GM11168 (cell line): Measurements from ENCODE around the gene SLC22A4.

Source experiments
- in situ Hi-C: fragments of 300-500 bp; cut with MboI; formaldehyde crosslinking; loops from one replicate; pipeline ENCODE4 v1.12.0; 2022; ENCODE audit warnings: low sequenced_read_pairs; ENCODE audit not compliant: unreplicated experiment

SLC22A4 gene

DNA sequence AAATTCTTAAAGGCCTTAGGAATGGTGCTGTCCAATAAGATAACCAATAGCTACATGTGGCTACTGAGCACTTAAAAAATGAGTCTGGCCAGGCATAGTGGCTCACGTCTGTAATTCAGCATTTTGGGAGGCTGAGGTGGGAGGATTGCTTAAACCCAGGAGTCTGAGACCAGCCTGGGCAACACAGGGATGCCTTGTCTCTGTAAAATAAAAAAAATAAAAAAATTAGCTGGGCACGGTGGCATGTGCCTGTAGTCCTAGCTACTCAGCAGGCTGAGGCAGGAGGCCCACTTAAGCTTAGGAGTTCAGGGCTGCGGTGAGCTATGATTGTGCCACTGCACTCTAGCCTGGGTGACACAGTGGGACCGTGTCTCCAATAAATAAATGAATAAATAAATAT, 74.0 kb downstream of the SLC22A4 start:
- in situ Hi-C loops, result no loop called here

DNA sequence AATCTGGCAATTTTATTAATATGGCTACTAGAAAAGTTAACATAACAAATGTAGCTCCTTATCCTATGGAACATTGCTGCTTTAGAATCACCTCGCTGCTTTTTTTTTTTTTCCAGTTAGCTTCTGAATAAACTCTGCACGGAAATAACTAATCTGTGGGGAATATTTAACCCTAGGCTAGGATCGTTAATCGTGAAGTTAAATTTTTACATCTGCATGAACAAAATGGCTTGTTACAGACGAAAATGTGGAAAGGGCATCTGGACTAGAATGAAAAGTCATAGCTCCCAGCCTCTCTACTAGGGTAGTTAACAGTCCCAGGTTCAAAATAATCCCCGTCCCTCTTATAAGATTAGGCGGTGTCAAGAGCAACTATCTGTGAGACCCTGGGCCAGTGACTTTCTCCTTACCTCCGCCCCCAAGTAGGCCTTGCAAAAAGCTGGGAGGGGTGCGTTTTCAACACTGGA, 74.8 kb downstream of the SLC22A4 start:
- in situ Hi-C loops, result no loop called here

- in situ Hi-C loops, result no loop called here
These were observed 75.4 kb downstream of the SLC22A4 start, which contains the start of gene SLC22A5 for GRCh38 chr5:132369474-132370180. TSS of gene SLC22A5 (plus strand) at chr5:132369710. CDS start at chr5:132369973, 263 bp downstream.

DNA sequence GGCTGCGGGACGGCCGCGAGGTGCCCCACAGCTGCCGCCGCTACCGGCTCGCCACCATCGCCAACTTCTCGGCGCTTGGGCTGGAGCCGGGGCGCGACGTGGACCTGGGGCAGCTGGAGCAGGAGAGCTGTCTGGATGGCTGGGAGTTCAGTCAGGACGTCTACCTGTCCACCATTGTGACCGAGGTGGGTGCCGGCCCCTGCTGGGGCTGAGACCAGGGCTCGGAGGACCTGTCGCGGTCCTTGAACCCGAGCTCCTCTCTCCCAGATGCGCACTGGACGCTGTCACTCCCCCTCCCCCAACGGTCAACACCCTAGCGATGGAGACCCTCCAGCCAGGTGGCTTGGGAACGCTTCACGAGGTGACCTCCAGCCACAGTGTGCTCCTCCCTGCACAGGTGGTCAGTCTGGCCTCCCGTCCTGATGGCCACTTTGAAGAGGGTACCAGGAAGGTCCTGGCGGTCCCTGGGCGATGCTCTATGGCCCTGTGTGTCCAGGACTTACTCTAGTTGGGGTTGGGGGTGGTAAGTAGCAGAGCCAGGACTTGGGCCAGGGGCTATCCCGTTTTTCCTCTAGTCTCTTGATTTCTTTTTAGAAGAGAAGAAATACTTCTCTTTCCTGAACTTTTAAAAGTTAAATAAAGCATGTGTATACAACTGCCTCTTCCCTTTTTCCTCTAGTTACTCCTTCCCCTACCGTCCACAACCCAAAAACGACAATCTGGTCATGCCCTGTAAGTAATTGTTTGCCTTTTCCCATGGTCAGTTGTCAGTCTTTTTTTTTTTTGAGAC, 76.2 kb downstream of the SLC22A4 start:
- in situ Hi-C loops, result no loop called here

GRCh38 chr5:132370971-132371602, 76.9 kb downstream of the SLC22A4 start:
- in situ Hi-C loops, result no loop called here

- in situ Hi-C loops, result no loop called here
These were observed 77.4 kb downstream of the SLC22A4 start for GRCh38 chr5:132371603-132371994.

- in situ Hi-C loops, result no loop called here
These were observed 77.9 kb downstream of the SLC22A4 start for GRCh38 chr5:132372127-132372526.

DNA sequence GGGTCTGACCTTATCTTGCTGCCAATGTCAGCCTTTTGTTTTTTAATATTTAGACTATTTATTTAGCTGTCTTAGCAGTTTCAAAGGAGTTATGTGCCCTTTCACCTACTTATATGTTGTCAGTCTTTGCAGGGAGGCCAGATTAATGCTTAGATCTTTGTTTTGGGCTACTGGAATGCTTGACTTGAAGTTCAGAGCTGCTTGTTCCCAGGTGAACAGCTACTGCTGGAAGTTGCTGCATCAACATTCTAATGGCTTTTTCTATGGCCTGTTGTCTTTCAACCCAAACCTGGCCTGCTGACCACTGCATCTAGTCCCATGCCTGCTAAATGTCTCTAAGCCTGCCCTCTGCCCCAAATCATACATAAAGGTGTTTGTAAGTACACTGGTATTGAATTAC, 78.3 kb downstream of the SLC22A4 start:
- in situ Hi-C loops, result no loop called here

- in situ Hi-C loops, result no loop called here
These were observed 81.8 kb downstream of the SLC22A4 start for GRCh38 chr5:132375957-132376356.

DNA sequence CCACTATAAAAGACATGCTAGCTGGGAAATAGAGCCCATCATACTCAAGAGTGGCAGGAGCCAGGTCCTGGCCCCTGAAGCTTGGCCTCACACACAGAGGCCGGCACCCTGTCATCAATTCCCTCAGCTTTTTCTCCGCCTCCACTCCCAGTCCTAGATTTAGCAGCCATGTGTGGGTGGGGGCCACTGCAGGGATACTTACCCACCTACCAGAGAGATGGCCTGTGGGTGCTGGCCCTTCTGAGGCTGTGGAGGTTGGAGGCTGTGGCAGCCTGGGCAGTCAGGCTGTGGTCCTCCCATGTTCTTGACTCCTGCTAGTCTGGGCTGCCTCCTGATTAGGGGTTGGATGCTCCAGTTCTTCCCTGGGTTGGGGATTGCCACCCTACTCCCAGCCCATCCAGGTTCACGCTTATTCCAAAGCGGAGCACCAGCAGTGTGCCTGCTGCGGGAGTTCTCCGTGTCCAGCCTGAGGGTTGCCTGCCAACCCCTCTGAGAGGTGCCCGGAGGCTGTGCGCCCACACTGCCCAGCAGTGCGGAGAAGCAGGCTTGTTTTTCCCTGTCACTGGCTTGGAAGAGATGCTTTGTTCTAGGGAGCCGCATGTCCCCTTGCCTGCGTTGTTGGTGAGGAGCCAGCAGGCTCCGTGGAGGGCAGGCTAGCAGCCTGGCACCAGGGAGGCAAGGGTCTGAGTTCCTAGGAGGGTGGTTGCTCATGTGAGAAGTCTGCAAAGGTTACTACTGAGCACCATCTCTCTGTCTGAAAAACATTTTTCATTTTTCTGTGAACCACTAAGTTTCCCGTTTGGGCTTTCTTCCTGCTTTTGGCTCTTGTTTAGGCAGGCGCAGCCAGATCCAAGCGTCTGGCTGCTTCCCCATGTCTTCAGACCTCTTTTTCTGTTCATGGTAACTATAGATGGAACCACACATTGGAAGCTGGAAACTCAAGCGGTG, 82.8 kb downstream of the SLC22A4 start:
- in situ Hi-C loops, result no loop called here

GRCh38 chr5:132377738-132378137, 83.5 kb downstream of the SLC22A4 start:
- in situ Hi-C loops, result no loop called here

GRCh38 chr5:132378580-132378979, 84.4 kb downstream of the SLC22A4 start:
- in situ Hi-C loops, result no loop called here

DNA sequence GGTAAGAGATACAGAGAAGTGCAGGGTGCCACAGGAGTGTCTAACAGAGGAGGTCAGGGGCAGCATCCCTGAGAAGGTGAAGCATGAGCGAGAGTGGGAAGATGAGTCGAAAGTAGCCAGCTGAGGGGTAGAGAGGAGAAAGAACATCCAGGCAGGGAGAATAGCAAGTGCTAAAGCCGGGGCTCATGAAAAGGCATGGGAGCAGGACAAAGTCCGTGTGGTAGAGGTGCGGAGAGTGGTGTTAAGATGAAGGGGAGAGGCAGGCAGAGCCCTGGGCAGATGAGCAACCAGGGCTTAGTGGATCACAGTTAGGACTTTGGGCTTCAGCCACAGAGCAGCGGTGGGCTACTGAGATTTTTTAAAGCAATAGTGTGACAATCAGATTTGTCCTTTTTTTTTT, 85.9 kb downstream of the SLC22A4 start:
- in situ Hi-C loops, result loop anchor here (5.0 to 10.0 kb wide), 2 partner anchors 122 to 445 kb away; no protein-coding TSS in a partner anchor

GRCh38 chr5:132380741-132381140, 86.5 kb downstream of the SLC22A4 start:
- in situ Hi-C loops, result loop anchor here (5.0 to 10.0 kb wide), 2 partner anchors 122 to 444 kb away; no protein-coding TSS in a partner anchor

DNA sequence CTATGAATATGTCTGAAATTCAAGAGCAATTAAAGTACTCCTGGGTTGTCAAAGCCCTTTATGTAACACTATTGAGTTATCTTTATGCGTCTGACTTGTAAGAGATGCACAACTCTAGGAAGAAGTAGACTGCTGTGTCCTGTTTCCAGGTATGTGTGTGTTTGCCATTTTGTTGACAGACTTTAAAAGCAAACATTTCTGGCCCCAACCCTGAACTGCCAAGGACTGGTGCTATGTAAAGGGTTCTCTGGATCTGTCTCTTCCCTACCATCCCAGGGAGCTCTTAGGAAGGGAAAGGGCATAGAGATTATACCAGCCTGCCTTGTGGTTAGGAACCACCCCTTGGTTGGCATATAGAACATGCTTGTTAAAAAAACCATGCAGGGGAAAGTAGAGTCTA, 87.4 kb downstream of the SLC22A4 start:
- in situ Hi-C loops, result loop anchor here (5.0 to 10.0 kb wide), 2 partner anchors 121 to 443 kb away; no protein-coding TSS in a partner anchor

DNA sequence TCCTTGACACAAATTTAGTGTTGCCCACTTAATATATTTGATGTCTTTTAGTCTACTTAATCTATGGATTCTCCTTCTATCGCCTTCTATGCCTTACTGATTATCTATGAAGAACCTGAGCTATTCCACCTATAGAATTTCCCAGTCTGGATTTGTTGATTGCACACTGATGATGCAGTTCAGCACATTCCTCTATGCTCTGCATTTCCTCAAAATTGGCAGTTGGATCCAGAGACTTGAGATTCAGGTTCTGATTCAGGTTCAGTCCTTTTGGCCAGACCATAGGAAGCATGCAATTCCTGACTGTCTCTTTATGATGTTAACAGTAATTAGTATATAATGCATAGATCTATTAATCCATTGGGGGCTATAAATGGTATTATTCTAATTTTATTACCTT, 89.1 kb downstream of the SLC22A4 start:
- in situ Hi-C loops, result loop anchor here (5.0 to 10.0 kb wide), 2 partner anchors 119 to 442 kb away; no protein-coding TSS in a partner anchor

- in situ Hi-C loops, result loop anchor here (5.0 to 10.0 kb wide), 2 partner anchors 118 to 441 kb away; no protein-coding TSS in a partner anchor
These were observed 89.8 kb downstream of the SLC22A4 start for GRCh38 chr5:132383984-132384383.

- in situ Hi-C loops, result loop anchor here (5.0 to 10.0 kb wide), 2 partner anchors 118 to 440 kb away; no protein-coding TSS in a partner anchor
These were observed 90.4 kb downstream of the SLC22A4 start for GRCh38 chr5:132384506-132385050.
